ENCODE measurements around the gene FERMT1.
"Not testable (repeated sequence)": the region's sequence is repeated elsewhere in the genome, so short reads cannot be mapped to it uniquely, and the experiment has no call there.

Gene FERMT1

DNA sequence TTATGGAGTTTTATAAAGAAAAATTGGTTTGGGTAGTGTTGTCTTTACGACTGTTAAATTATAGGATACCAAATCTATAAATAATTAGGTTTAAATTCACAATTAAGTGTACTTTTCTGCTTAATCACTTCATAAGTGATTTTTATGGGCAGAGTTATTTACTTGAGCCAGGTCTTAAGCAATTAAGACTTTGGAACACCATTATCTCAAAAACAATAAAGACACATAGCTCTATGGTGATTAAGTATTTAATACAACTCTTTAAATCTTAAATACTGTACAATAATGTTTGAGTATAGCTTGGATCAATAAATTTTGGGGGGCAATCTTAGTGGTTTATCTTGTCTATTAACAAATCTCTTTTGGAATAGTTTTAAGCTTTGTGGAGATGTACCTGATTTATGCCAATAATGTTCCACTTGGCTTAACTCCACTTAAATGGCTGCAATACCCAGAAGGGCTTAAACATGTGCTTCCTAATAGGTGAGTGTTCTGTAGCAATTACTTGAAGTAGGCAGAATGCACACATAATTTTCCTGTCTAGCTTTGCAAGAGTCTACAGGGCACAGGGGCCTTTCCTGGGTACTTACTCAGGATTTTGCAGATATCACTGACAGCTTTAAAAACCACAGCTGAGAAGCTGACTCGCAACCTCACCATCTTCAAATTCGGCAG is 7.5 kb downstream of the FERMT1 start:
- DNase-seq: no peak

DNA sequence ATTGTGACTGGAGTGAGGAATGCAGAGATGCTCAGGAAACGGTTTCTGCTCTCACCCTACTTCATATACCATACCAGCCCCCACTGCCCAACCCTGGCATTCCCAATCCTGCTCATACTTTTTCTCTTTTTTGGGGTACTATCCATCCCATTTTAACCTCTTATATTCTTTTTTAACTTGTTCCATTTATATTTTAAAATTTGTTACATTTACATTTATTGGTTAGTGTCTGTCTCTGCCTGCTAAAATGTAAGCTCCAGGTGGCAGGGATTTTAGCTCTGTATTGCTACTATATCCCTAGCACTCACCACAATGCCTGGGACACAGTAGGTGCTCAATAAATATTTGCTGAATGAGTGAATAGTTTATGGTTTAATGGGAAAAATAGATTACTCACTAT is 8.1 kb downstream of the FERMT1 start:
- DNase-seq: no peak

DNA sequence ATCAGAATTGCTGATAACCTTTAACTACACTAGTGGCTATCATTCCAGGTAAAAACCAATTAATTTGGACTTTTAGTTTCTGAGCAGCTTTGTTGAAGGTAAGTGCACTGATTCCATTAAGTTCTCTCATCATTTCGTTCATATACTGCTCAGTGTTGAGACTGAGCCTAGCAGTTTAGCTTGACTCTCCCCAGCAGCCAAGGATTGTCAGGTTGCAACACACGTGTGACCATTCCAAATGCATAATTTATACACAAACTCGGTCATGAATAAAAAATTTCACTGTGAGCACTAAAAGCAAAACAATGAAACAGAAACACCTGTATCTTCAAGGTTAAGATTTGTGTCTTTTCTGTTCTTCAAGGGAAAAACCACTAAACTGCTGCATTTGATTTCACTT is 8.9 kb downstream of the FERMT1 start:
- no peak for DNase-seq

DNA sequence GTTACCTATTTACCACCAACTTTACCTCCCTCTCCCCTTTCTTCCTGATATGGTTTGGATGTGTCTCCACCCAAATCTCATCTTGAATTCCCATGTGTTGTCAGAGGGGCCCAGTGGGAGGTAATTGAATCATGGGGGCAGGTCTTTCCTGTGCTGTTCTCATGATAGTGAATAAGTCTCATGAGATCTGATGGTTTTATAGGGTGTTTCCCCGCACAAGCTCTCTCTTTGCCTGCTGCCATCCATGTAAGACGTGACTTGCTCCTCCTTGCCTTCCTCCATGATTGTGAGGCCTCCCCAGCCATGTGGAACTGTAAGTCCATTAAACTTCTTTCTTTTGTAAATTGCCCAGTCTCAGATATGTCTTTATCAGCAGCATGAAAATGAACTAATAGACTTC is 9.9 kb downstream of the FERMT1 start:
- not testable (repeated sequence) for DNase-seq

DNA sequence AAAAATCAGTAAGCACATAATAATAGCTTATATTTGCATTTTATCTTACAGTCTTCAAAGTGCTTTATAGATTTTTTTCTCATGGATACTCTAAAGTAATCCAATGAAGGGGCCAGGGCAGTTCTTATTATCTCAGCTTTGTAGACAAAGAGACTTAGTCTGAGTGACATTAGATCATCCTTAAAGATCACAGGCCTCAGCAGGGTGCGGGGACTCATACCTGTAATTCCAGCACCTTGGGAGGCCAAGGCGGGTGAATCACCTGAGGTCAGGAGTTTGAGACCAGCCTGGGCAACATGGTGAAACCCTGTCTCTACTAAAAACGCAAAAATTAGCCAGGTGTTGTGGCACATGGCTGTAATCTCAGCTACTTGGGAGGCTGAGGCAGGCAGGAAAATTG is 14.5 kb downstream of the FERMT1 start:
- DNase-seq: no peak

DNA sequence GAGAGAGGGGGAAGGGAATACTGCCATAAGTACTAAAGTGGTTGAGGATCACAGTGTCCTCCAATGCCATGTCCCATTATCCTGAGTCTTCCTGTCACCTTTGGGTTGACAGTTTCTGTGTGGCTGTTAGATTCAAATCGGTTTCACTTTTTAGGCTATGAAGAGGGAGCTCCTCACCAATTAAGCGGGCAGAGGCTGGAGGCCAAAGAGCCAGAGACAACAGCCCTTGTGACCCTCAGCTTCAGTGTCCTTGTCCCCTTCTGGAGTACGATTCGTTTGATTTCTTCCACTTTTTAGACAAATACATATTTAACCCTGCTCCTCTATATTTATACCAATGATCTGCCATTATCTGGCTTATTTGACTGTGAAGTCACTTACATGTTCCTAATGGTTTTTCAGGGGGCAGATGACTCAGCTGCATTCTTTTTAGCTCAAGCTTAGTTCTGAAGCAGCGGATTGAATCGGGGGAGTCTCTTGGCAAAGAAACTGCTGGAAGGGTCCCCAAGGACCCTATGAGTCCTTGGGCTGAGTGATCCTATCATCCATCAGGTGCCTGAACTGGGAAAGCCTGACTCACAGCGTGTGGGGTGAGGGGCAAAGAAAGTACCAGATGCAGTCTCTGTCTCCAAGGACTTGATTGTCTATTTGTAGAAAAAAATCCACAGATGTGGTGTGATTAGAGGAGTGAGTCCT is 18.2 kb downstream of the FERMT1 start:
- DNase-seq: no peak

DNA sequence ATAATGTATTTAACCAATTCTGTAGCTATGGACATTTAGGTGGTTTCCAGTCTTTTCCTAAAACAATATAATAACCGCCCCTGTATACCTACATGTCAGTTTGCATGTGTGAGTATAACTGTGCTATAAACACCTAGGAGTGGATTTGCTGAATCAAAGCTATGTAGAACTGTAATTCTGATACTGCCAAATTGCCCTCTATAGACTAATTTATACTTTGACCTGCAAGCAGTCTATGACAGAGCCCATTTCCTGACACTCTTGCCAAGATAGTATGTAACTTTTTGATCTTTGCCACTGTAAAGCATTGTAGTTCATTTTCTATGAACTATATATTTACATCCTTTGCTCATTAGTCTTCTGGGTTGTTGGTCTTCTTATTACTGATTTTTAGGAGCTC is 19.5 kb downstream of the FERMT1 start:
- no peak for DNase-seq

DNA sequence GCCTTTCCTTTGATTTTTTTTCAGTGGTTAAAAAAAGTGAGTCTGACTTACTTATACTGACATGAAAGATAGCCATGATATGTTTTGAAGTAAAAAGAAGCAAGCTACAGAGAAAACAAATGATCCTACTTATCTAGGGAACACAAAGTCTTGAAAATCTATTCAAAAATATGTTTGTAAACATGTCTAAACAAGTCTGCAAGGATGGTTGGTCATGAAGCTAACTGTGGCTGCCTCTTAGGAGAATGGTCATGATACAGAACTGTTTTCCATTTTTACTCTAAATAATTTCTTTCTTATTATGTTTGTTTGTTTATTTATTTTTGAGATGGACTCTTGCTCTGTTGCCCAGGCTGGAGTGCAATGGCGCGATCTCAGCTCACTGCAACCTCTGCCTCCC is 21.5 kb downstream of the FERMT1 start:
- no peak for DNase-seq

DNA sequence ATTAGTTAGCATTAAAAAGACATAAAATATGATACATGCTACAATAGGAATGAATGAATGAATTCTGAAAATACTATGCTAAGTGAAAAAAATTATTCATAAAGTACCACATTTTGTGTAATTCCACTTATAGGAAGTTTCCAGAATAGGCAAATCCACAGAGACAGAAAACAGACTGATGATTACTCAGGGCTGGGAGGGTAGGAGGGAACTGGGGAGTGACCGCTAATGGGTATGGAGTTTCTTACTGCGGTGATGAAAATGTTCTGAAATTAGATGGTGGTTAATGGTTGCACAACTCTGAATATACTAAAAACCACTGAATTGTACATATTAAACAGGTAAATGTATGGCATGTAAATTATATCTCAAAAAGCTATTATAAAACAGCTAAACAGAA is 22.6 kb downstream of the FERMT1 start:
- DNase-seq: peak; percentile 53

DNA sequence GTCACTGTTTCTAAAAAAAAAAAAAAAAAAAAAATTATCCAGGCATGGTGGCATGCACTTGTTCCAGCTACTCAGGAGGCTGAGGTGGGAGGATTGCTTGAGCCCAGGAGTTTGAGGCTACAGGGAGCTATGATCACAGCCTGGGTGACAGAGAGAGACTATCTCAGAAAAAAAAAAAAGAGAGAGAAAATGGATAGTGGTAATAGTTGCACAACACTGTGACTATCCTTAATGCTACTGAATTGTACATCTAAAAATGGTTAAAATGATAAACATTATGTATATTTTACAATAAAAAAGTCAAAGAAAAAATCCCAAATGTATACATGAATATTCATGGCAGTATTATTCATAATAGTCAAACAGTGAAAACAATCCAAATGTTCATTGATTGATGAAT is 23.0 kb downstream of the FERMT1 start:
- DNase-seq: no peak

DNA sequence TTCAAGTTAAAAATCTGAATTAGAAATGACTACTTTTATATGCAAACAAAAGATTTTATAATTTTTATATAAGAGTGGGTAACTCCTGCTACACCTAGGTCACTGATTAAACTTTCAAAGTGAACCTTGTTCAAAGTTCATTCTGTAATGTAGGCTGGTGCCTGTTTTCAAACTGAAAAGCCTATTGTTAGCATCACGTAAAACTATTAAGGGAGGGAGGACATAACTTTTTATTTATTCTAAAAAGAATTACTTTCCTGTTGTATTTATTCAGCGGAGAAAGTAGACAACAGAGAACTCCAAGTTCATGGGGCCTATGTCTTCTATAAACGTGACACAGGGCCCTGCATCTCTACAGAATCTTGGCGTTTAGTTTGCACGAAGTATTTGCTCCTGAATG is 27.4 kb downstream of the FERMT1 start:
- no peak for DNase-seq

DNA sequence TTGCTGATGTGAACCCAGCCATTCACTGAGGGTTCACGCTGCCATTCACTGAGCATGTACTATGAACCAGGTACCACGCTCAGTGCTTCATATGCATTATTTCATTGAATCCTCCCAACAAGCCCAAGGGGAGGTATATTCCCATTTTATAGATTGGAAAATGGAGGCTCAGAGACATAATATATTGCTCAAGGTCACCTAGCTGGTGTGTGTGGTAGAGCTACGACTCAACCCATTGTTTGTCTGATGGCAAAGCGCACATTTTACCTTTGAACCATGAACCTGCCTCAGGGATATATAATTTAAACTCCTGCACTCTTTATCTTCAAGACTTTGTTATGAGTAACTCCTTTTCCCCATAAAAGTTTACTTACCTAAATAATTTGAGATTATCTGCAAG is 28.3 kb downstream of the FERMT1 start:
- no peak for DNase-seq

DNA sequence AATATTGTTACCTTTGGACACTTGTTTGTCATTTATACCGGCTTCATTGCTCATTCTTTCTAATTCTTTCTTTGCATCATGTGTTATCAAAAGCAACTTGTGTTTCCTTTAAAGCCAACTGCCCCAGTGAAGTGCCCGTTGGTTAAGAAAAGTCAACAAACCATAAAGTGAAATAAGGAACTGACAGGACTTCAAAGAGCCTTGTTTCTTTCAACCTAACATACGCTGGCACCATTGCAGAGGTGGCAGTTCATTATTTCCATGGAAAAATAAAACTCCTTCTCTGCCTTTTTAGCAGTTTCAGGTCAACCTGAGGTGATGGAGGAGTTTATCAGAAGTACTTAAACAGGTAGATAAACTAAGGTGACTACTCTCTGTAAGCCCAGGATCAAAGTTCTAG is 28.8 kb downstream of the FERMT1 start:
- DNase-seq: no peak

DNA sequence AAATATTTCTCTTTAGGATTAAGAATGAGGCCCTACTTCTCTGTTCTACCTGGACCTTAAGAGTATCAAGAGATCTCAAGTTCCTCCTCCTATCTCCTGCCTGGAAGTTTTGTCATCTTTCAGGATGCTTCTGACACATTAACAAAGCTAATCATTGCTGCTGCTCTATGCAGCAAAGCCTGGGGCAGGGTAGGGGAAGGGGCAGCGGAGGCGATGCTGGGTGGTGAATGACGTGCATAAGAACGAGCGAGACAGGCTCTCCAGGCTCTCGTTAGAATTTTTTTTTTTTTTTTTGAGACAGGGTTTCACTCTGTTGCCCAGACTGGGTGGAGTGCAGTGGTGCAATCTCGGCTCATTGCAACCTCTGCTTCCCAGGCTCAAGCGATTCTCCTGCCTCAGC is 31.2 kb downstream of the FERMT1 start:
- no peak for DNase-seq

DNA sequence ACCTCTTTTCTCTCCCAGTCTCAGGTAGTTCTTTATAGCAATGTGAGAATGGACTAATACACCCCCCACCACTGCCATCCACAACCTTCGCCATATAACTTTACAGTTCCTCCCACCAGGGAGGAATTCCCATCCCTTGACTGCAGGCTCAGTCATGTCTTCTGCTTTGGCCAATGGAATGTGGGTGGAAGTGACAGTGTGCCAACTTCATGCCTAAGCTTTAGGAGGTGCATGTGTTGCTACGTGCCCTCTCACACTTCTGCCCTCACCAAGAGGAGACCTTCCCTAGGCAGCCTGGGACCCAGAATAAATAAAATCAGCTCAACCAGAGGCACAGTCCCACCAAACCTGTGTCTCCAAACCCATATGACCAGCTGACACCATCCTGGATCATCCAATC is 36.0 kb downstream of the FERMT1 start:
- DNase-seq: no peak

DNA sequence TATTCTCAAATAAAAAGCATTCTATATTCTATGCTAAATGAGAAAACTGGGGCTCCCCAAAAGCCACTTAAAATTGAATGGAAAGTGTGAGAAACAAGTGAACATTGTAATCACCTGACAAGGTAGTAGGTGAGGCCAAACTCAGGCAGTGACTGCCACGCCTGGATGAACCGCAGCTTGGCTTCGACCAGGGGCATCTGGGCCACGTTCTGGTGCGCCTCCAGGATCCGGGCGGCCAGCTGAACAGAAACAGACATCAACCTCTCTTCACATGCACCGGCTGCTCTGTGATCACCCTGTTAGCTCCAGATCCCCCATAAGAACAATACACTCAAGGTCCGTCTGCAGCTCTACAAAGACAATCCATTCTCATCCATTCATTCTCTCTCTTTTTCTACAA is 38.9 kb downstream of the FERMT1 start:
- DNase-seq: no peak

DNA sequence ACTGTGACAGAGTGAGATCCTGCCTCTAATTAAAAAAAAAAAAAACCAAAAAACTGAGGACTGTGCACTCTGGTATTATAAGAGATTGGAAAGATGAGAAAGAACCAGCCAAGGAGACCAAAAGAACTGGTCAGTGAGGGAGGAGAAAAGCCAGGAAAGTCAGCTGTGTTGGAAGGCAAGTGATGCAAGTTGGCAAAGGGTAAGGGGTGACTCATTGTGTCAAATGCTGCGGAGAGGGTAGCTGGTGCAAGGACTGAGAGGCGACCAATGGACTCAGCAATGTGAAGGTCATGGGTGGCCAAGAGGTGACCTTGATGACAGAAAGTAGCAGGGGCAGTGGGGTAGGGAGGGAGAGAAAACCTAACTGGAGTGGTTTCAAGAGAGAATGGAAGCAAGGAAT is 41.6 kb downstream of the FERMT1 start:
- DNase-seq: peak; percentile 12

DNA sequence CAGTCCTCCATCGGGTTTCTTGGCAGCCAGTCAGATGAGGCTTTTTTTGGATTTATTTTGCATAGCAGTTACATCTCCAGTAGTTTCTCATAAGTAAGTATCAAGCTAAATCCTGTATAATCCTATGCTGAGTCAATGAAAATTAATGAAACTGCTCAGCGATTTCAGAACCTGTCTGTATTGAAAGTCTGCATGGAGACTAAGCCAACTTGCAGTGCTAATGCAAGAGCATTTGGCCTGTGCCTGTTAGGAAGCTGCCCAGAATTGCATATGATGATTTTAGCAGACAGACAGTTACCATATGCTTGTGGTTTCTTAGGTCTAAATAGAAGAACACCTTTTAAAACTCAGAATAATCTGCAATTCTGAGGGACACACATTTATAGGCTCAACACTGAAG is 43.8 kb downstream of the FERMT1 start:
- no peak for DNase-seq

DNA sequence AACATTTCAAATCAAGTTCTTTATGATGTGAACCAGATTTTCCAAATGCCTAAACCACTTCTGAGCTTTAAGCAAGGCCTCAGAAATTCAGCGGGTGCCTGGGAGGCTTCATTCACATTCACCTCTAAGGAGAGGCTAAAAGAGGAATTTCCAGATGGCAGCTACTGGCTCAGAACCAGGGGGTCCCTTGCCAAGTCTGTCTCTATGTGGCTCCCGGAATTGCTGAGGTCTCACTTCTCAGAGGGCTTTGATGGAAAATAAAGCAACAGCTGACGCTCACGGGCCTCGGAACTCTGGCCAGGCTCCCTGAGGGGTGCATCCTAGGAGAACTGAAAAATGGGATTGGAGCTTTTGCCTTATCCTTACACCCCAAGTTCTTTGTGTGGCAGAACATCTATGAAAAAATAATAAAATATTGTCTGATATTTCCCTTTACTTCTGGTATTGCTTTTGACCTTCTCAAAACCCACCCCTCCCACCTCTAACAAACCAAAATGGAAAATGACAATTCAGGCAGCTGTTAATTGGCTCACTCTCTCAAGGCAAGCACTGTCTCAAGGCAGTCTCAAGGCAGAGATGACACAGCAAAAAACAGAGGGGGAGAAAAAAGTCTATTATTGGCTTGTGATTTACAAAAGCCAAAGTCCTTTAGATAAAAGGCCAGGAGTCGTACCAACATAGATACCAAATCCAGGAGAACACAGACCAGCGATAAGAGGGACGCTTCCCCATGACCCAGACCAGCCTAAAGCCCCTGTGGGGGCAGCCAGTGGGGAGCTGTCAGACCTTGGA is 47.2 kb downstream of the FERMT1 start:
- DNase-seq: no peak

DNA sequence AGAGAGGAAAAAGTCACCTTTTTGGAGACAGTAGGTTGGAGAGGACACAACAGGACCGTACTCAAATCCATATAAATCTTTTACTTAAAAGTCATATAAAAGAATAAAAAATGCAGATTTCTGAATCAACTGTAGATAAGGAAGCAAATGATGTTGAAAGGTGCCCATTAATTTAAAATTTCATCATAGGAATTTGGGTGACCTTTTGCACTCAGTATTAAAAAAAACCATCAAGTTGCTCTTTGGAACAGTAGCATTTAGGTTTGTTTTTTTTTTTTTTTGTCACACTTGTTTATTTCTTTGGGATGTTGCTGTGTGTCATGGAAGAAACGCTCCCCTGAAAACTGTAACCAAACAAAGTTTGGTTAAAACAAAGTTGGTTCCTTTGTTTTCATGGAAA is 48.0 kb downstream of the FERMT1 start:
- DNase-seq: no peak

DNA sequence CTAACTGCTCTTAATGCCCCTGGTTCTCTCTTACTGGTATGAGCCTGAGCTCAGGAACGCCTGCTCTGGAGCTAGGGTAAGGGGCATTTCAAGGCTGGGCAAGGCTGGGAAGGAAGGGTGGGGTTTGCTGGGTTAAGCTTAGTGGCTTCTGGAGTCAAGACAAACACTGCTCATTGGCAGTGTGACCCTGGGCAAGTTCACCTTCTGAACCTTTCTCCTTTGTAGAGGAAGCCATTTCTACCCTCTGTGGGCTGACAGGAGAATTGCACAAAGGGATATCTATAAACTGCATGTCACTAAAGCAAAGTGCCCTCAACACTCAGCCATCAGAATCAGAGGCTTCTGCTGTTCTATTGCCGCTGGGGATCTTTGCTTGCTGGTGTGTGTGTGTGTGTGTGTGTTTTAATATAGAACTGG is 48.7 kb downstream of the FERMT1 start:
- no peak for DNase-seq

DNA sequence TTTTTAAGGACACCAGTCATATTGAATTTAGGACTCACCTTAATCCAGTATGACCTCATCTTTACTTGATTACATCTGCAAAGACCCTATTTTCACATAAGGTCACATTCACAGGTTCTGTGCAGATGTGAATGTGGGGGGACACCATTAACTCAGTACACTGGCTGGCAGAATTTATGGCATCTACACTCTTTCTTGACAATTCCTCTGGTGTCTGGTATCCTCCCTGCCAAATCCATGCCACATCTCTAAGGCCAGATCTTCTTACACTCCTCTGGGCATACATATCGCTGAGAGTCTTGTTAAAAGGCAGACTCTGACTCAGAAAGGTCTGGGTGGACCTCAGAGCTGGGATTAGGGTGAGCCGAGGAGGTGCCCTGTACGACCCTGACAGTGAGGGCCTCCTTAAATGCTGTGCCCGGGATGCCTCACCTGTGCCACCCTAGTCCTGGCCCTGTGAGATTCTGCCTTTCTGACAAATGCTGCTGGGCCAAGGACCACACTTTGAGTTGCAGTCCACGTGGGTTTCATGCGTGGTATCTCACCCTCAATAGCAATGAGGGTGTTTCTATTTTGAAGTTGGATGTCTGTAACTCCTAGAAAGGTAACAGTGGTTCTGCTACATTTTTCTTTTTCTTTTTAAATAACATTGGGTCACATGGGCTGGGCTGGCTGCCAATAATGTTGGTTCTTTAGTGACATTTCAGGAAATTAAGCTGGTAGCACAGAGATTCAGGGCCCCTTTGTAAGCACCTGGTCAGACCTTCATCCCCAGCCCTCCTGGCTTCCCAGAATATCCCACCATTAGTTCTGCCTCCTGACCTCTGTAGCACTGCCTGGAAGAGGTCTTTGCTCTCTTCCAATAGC is 51.8 kb downstream of the FERMT1 start:
- DNase-seq: no peak

DNA sequence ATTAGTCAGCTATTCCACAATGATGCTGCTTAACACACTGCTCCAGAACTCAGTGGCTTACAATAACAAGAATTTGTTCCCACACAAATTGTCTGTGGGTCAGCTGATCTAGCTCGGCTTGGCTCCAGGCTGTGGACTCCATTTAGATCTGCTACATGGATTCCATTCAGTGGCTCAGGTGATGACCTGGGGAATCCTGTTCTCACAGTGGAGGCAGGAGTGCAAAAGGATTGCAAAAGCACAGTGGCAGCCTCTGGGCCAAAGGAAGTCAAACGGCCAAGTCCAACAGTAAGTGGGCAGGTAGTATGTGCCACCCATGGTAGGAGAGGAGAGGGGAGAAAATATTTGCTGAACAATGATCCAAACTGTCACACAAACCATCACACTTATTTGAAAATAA is 53.2 kb downstream of the FERMT1 start:
- no peak for DNase-seq

Data from suppressor macrophage treated with lipopolysaccharide for 4 hours (primary cell).